ENCODE results near the gene SPN. TPM values are rescaled to one million over a fixed set of nuclear protein-coding genes. Genes with fewer than 3 reads are reported as not detected.
"Not testable (repeated sequence)": the region's sequence is repeated elsewhere in the genome, so short reads cannot be mapped to it uniquely, and the experiment has no call there.

Gene SPN
- total RNA-seq, 1 experiment from 2014 or later: not detected

DNA sequence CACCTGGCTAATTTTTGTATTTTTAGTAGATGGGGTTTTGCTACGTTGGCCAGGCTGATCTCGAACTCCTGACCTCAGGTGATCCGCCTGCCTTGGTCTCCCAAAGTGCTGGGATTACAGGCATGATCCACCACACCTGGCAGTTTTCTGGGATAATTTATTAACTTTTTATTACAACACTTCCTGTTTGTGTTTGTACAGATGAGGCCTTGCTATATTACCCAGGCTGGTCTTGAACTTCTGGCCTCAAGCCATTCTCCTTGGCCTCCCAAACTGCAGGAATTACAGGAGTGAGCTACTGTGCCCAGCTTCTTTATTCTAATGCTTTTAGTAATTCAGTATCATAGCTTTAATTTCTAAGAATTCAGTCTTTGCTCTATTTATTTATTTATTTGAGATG lies 16.1 kb upstream of the SPN start:
- no peak for DNase-seq (ENCODE audit: low read depth)

DNA sequence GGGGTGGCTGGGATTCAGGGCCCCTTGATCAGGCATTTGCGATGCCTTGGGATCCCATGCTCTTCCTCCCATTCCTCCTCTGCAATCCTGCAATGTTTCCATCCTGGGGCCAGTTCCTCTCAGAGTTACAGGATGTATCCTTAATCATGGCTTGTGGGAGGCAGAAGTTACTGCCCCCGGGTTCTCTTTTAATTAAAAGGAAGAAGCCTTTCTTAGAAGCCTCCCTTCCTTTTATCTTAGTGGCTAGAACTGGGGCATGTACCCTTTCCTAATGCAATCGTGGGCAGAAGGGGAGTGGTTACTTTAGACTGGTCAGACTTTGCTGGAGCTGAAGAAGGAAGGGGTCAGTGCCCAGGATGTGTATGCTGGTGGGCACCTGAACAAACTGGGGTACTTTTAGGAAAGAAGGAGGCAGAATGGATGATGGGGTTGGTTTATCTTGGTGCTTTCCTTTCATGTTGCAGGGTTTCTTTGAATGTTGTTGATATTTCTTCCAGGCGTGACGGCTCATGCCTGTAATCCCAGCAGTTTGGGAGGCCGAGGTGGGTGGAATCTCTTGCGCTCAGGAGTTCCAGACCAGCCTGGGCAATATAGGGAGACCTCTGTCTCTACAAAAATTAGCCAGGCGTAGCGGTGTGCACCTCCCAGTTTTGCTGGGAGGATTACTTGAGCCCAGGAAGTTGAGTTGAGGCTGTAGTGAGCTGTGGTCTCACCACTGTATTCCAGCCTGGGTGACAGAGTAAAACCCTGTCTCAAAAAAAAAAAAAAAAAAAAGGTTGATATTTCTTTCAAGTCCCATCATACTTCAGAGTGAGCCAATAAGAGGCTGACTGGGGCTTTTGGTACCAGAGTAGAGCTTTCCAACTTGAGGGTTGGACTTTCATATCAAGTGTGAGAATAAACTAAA lies 13.2 kb upstream of the SPN start:
- DNase-seq (ENCODE audit: low read depth): no peak

DNA sequence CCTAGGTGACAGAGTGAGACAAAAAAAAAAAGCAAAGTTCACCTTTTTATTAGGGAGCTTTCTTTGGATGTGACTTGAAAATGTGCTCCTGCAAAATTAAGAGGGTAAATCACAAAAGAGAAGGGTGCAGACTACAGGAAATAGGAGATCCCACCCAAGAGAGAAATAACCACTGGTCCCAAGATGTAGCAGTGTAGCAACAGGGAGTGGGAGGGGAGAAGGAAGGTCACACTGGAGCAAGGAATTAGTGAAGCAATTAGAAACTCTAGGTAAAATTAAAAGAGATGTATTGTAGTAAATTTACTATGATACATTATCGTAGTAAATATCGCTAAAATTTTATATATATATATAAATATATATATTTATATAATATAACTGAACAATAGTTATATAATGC lies 12.3 kb upstream of the SPN start:
- no peak for DNase-seq (ENCODE audit: low read depth)

DNA sequence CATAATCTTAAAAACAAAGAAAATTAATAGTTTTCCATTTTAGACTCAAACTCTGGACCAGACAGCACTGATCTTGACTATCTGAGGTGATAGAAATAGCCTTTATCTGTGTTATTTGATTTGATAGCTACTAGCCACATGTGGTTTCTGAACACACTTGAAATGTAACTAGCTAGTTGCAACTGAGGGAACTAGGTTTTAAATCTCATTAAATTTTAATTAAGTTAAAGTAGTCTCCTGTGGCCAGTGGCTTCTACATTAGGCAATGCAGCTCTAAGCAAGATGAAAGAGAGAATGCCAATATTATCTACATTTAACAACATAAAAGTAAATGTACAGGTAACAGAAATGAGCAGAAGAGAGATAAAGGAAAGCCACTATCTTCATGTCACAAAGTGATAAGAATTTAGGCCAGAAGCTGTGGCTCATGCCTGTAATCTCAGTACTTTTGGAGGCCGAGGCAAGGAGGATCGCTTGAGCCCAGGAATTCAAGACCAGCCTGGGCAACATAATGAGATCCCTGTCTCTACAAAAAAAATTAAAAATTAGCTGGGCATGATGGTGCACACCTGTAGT lies 11.2 kb upstream of the SPN start:
- DNase-seq (ENCODE audit: low read depth): no peak

DNA sequence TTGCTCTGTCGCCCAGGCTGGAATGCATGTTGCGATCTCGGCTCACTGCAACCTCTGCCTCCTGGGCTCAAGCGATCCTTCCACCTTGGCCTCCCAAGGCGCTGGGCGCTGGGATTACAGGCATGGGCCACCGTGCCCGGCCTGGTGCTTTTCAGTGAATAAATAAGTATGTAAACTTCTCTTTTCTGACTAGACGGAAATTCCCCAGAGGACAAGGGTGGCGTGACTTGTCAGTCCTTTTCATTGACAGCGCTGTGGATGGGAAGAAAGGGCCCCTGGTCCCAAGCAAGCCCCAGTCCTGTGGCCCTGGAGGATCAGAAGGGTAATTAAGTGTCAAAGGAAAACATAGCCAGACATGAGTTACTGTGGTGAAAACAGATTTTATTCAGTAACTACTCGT lies 9.6 kb upstream of the SPN start:
- DNase-seq (ENCODE audit: low read depth): no peak

DNA sequence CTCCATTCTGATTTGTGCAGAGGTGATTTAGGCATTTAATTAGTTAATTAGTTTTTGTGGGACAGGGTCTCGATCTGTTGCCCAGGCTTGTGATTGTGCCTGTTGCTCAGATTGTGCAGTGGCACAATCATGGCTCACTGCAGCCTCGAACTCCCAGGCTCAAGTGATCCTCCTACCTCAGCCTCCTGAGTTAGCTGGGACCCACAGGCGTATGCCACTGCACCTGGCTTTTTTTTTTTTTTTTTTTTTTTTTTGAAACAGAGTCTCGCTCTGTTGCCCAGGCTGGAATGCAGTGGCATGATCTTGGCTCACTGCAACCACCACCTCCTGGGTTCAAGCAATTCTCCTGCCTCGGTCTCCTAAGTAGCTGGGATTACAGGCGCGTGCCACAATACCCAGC lies 9.2 kb upstream of the SPN start:
- DNase-seq (ENCODE audit: low read depth): not testable (repeated sequence)

DNA sequence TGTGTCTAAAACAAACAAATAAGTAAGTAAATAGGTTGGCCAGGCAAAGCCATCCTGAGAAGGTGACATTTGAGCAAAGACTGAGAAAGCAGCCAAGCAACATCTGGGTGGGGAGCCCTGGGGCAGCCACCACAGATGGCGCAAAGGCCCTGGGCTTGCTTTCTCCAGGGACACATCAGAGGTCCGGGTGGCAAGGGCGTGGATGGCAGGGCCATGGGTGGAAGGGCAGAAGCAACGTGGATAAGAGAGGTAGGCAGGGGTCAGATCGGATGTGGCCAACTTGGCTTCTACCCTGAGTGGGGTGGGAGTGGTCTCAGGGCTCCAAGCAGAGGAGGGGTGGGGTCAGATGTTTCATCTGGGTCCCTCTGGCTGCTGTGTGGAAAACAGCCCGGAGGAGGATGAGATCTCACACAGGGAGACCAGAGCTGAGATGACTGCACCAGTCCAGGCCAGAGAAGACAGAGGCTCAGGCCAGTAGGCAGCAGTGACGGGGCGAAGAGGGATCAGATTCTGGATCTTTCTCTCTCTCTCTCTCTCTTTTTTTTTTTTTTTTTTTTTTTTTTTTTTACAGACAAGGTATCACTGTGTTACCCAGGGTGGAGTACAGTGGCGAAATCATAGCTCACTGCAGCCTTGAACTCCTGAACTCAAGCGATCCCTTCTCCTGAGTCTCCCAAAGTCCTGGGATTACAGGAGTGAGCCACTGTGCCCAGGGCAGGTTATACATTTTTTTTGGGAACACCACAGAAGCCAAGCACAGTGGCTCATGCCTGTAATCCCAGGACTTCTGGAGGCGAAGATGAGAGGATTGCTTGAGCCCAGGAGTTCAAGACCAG lies 6.1 kb upstream of the SPN start:
- no peak for DNase-seq (ENCODE audit: low read depth)

DNA sequence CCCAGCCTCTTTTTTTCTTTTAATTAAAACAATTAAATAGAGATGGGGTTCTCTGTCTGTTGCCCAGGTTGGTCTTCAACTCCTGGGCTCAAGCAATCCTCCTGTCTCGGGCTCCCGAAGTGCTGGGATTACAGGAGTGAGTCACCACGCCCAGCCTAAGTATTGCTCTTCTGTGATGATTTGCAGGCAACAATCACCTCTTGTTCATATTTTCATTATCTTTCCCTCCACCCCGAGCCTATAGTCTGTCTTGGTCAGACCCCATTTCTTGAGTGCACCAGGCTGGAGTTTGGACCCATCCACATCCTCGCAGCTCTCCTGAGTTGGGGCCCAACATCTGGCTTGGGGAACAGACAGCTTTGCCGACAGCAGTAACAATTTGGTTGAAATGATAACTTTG lies 4.3 kb upstream of the SPN start:
- DNase-seq (ENCODE audit: low read depth): no peak

DNA sequence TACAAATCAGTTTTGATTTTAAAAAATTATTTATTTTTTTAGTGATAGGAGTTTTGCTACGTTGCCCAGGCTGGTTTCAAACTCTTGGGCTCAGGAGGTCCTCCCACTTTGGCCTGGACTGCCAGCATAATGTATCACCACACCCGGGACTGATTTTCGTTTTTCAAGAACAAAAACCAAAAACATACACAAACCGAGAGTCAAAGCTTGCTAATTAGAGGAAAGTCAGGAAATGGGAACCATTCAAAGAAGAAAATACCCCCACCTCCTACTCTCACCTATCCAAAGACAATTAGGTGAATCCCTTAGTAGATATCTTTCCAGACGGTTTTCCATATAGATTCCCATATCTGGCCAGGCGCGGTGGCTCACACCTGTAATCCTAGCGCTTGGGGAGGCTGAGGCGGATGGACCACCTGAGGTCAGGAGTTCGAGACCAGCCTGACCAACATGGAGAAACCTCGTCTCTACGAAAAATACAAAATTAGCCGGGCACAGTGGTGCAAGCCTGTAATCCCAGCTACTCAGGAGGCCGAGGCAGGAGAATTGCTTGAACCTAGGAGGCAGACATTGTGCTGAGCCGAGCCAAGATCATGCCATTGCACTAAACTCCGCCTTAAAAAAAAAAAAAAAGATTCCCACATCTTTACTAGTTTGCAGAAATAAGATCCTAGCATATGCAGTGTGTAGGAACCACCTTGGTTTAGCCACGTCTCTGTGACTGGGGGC lies 883 bp upstream of the SPN start:
- DNase-seq (ENCODE audit: low read depth): no peak

DNA sequence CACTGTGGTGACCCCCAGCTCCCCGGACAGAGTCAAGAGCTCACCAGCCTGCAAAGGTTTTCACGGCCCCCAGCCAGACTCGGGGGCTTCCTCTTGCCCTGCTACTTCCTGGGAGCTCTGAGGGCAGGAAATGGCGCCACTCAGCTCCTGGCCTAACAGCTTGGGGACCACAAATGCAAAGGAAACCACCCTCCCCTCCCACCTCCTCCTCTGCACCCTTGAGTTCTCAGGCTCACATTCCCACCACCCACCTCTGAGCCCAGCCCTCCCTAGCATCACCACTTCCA lies 375 bp upstream of the SPN start:
- no peak for DNase-seq (ENCODE audit: low read depth)

DNA sequence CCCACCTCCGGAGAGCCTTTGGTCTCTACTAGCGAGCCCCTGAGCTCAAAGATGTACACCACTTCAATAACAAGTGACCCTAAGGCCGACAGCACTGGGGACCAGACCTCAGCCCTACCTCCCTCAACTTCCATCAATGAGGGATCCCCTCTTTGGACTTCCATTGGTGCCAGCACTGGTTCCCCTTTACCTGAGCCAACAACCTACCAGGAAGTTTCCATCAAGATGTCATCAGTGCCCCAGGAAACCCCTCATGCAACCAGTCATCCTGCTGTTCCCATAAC lies 702 bp downstream of the SPN start:
- DNase-seq (ENCODE audit: low read depth): no peak

DNA sequence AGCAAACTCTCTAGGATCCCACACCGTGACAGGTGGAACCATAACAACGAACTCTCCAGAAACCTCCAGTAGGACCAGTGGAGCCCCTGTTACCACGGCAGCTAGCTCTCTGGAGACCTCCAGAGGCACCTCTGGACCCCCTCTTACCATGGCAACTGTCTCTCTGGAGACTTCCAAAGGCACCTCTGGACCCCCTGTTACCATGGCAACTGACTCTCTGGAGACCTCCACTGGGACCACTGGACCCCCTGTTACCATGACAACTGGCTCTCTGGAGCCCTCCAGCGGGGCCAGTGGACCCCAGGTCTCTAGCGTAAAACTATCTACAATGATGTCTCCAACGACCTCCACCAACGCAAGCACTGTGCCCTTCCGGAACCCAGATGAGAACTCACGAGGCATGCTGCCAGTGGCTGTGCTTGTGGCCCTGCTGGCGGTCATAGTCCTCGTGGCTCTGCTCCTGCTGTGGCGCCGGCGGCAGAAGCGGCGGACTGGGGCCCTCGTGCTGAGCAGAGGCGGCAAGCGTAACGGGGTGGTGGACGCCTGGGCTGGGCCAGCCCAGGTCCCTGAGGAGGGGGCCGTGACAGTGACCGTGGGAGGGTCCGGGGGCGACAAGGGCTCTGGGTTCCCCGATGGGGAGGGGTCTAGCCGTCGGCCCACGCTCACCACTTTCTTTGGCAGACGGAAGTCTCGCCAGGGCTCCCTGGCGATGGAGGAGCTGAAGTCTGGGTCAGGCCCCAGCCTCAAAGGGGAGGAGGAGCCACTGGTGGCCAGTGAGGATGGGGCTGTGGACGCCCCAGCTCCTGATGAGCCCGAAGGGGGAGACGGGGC lies 1.3 kb downstream of the SPN start:
- DNase-seq (ENCODE audit: low read depth): no peak

DNA sequence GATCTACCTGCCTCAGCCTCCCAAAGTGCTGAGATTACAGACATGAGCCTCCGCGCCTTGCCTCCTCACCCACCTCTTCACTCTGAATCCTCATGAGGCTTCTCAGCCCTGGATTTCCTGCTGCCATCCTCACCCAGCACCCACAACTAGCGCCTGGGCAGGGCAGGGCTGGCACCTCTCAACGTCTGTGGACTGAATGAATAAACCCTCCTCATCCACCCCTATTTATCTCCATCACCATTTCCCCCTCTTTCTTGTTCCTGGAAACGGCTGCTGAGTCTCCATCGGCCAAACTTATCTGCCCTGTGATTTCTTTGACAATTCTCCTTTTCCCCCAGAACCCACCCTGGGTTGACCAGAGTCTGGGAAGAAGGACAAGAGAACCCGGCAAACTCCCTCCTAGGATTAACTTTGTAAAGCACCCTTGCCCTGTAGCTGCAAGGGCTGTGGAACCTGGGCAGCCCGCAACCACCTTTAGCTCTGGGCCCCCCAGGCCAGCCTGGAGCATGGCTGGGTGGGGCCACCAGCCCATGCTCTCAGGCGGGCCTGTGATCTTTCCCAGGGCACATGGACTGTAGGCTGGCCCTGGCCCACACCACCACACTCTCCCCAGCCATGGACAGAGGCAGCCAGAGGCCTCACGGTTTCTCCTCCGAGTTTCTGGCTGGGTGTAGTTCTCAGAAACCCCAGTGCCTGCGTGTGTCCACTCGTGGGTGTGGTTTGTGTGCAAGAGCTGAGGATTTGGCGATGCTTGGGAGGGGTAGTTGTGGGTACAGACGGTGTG lies 2.4 kb downstream of the SPN start:
- DNase-seq (ENCODE audit: low read depth): no peak

DNA sequence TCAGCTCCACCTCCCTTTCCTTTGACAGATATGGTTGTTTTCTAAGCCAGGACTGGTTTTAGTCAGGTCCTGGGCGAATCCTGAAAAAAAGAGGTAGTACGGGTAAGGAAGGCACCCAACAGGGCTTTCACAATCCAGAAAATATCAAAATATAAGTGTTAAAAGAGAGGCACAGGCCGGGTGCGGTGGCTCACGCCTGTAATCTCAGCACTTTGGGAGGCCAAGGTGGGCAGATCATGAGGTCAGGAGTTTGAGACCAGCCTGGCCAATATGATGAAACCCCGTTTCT lies 4.2 kb downstream of the SPN start:
- not testable (repeated sequence) for DNase-seq (ENCODE audit: low read depth)

DNA sequence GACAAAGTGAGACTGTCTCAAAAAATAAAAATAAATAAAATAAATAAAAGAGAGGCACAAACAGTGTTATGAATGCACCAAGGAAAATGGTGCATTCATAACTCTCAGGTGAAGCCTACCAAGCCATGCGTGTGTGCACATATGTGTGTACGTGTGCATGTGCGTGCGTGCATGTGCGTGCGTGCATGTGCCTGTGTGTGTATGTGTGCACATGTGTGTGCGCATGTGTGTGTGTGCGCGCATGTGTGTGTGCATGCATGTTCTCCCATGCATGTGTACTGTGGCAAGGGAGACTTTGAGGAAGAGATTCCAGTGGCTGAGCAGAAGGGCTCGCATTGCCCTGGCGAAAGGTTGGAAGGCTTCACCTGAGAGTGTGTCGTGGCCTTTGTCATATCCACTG lies 4.7 kb downstream of the SPN start:
- no peak for DNase-seq (ENCODE audit: low read depth)

DNA sequence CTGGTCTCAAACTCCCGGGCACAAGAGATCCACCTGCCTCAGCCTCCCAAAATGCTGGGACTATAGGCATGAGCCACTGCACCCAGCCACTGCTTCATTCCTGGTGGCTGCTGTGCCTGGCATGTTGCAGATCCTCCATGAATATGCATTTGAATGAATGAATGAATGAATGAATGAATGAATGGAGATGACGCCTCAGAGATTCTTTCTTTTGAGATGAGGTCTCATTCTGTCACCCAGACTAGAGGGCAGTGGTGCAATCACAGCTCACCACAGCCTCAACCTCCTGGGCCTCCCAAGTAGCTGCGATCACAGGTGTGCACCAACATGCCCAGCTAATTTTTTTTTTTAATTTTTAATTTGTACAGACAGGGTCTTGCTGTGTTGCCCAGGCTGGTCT lies 5.2 kb downstream of the SPN start:
- DNase-seq (ENCODE audit: low read depth): no peak

DNA sequence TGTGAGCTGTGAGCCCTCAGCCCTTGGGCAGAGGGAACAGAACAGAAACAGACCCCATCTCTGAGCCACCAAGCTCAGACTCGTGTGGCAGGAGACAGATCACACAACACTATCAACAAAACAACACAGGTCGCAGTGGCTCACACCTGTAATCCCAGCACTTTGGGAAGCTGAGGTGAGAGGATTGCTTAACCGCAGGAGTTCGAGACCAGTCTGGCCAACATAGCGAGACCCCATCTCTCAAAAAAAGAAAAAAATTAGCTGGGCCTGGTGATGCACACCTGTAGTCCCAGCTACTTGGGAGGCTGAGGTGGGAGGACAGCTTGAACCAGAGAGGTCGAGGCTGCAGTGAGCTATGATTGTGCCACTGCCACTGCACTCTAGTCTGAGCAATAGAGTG lies 10.5 kb downstream of the SPN start:
- DNase-seq (ENCODE audit: low read depth): no peak

DNA sequence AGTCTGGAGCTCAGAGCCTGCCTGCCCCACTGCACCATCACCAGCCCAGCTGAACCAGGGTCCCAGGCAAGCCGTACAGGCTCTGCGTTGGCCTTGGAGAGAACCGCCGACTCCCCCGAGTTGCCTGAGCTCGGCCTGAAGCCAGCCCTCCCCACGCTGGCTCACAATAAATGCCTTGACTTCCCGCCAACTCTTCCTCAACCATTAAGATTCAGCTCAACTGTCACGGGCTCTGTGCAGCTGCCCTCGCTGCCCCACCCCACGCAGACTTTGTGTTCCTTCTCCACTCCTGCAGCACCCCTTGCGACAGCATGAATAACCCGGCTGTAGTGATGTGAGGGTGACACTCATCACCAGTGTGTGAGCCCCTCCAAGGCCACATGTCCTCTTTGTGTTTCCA lies 11.1 kb downstream of the SPN start:
- peak; percentile 52 for DNase-seq (ENCODE audit: low read depth)

DNA sequence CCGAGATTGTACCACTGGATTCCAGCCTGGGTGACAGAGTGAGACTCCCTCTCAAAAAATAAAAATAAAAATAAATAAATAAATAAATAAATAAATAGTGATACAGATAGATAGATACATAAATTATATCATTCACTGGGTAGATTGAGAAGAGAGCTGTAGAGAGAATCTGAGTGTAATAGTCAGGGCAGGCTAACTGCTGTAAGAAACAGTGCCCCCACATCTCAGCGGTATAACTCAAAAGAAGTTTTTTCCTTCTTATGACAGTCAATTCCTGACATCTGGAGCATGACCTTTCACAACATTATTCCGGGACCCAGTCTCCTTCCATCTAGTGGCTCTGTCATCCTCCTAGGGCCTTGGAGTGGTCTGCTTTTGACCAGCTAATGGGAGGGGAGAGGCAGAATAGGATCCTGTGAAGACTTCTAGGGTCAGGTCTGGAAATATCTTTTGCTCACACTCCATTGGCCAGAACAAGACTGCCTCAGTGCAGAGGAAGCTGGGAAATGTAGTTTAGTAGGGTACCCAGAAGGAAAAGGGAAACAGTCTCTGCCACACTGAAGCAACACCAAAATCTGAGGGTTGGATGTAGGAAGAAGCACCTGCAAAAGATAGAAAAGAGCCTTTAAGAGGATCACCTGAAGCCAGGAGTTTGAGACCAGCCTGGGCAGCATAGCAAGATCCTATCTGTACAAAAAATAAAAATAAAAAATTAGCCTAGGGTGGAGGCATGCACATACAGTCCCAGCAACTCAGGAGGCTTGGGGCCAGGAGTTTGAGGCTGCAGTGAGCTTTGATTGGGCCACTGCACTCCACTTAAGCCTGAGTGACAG lies 13.0 kb downstream of the SPN start:
- no peak for DNase-seq (ENCODE audit: low read depth)
